GM19438 (cell line): Measurements from ENCODE around the gene ALDH1A2.

Source experiments
- ATAC-seq: cut with Tn5 transposase; IDR thresholded peaks from one replicate; pipeline ENCODE4 v1.9.1; 2021; ENCODE audit warnings: low read depth; ENCODE audit not compliant: unreplicated experiment

ALDH1A2 gene

DNA sequence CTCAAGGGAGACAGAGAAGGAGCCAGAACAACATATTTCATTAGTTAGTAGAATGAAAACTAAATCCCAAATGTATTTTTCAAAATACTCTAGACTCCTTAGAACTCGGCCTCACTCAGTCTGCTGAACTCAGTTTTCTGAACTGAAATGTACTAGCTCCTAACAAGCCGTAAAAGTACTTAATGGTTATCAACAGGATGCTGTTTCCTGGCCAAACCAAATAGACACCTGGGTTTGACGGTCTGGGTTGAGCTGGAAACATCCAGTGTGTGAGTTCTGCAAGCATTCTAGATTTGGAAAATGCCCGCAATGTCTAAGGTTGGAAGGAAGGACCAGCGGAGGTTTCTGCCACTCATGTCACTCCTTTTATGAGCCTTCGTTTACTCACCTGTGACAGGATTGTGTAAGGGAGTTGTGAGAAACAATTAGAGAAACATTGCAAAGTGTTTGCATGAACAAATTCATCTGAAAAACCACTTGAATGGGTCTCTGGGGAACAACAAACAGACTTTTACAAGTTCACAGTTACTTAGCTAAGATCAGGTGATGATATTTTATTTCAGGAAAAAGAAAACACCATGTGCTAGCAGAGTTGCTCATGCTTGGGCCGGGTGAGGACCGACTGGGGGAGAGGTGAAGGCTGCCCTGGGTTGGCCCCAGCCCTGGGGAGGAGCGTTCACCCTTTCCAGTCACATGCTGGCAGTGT is 151.0 kb downstream of the ALDH1A2 start:
- ATAC-seq: no peak

- ATAC-seq: no peak
These were observed 154.3 kb downstream of the ALDH1A2 start for GRCh38 chr15:57911247-57911646.

DNA sequence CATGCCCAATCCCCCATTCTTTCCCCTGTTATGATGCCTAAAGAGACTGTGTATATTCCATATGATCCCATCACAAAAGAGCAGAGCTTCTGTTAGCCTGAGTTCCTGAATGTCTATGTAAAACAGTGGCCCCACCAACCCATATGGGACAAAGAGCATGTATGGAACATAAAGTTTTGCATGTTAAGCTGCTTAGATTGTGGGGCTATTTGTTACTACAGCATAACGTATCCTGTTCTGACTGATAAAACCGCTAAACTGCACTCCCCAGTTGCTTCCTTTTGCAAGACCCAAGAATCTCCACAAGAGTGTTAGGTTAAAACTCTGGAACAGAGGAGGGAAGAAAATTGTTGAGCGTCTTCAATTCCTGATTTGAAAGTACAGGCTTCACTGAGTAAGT is 154.8 kb downstream of the ALDH1A2 start:
- ATAC-seq: no peak

GRCh38 chr15:57909388-57909787 is 156.1 kb downstream of the ALDH1A2 start:
- no peak for ATAC-seq

DNA sequence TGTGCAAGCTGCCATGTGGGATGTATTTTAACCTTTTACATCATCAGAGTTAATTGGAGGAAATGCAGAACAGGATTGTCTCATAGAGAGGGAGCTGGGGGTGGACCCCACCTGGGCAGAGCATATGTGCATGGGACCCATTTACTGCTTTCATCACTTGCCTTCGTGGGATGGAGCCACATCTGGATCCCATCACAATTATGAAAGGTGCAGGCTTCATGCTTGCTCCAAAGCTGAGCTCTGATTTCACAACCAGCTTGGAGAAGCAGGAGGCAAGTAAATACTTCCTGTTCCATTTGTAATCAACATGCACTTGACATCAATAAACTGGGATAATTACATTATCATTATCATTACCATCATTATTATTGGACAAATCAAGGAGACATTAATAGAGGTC is 161.9 kb downstream of the ALDH1A2 start:
- no peak for ATAC-seq
